ENCODE results near the gene CHSY1. TPM values are rescaled to one million over a fixed set of nuclear protein-coding genes. Genes with fewer than 3 reads are reported as not detected.
A peak's percentile ranks its signal among the peaks of the same experiment; 100 is the strongest.

The CHSY1 gene
- total RNA-seq, 2 experiments from 2014 or later, result 5.8 to 6.7 TPM

- H3K9me3 ChIP-seq (ENCODE audit: control insufficient read depth in 1 of 2, insufficient read depth in 1 of 2, low read length in 2 of 2), result no peaks in the 10 kb centered on the region
- H3K4me3 ChIP-seq (ENCODE audit: low read length), result no peak overlapping the region
- POLR2A ChIA-PET, result no interaction called here
- H3K4me1 Mint-ChIP-seq (ENCODE audit: low read depth), result peaks cover 37% of the 10 kb centered on the region
- no peak for DNase-seq
- TF ChIP-seq CTCF (IDR thresholded peaks at IDR 0.05), result no peak
- peaks cover 7% of the 10 kb centered on the region for H3K4me1 ChIP-seq (ENCODE audit: insufficient read depth, low read length)
- H3K4me3 Mint-ChIP-seq, result no peak overlapping the region
- no peaks in the 10 kb centered on the region for H3K27me3 ChIP-seq (ENCODE audit: control insufficient read depth in 1 of 2, insufficient read depth in 2 of 2, low read length in 2 of 2)
- no peak for ATAC-seq (ENCODE audit: poor library complexity)
- H3K27ac Mint-ChIP-seq, result peak overlapping the region; percentile 22
- intact Hi-C loops (cut with DNase I, micrococcal nuclease), result no loop called here
- no peaks in the 10 kb centered on the region for H3K9me3 Mint-ChIP-seq
- H3K36me3 ChIP-seq (ENCODE audit: insufficient read depth, low read length), result peaks cover 4% of the 10 kb centered on the region
- peaks cover 7% of the 10 kb centered on the region for H3K36me3 Mint-ChIP-seq (ENCODE audit: low read depth)
- H3K27ac ChIP-seq (ENCODE audit: low read depth in 1 of 2, low read length in 2 of 2), result no peak overlapping the region
- no peaks in the 10 kb centered on the region for H3K27me3 Mint-ChIP-seq
- CTCF ChIA-PET, result no interaction called here
Observed at GRCh38 chr15:101183226-101183930, 68.5 kb downstream of the CHSY1 start.

GRCh38 chr15:101182215-101182614, 69.6 kb downstream of the CHSY1 start:
- Mint-ChIP-seq H3K27me3 (no peaks in the 10 kb centered on the region), H3K4me1 (ENCODE audit: low read depth) (peaks cover 31% of the 10 kb centered on the region), H3K4me3 (no peak overlapping the region), H3K27ac (peak overlapping the region; percentile 22), H3K36me3 (ENCODE audit: low read depth) (peaks cover 17% of the 10 kb centered on the region), H3K9me3 (no peaks in the 10 kb centered on the region)
- no peak overlapping the region for H3K27ac ChIP-seq (ENCODE audit: low read depth in 1 of 2, low read length in 2 of 2)
- no peak overlapping the region for H3K4me3 ChIP-seq (ENCODE audit: low read length)
- no peaks in the 10 kb centered on the region for H3K9me3 ChIP-seq (ENCODE audit: control insufficient read depth in 1 of 2, insufficient read depth in 1 of 2, low read length in 2 of 2)
- peaks cover 16% of the 10 kb centered on the region for H3K36me3 ChIP-seq (ENCODE audit: insufficient read depth, low read length)
- intact Hi-C loops (cut with DNase I, micrococcal nuclease), result no loop called here
- DNase-seq (no peak), ATAC-seq (ENCODE audit: poor library complexity) (no peak)
- no peak for TF ChIP-seq CTCF (IDR thresholded peaks at IDR 0.05)
- H3K4me1 ChIP-seq (ENCODE audit: insufficient read depth, low read length), result no peaks in the 10 kb centered on the region
- CTCF ChIA-PET, result interaction anchor here (1.9 kb wide), 1 partner anchor 24 kb away, joined by 3 read pairs; no protein-coding TSS in a partner anchor
- H3K27me3 ChIP-seq (ENCODE audit: control insufficient read depth in 1 of 2, insufficient read depth in 2 of 2, low read length in 2 of 2), result no peaks in the 10 kb centered on the region
- POLR2A ChIA-PET, result no interaction called here

- Mint-ChIP-seq H3K27me3 (no peaks in the 10 kb centered on the region), H3K9me3 (no peaks in the 10 kb centered on the region), H3K36me3 (ENCODE audit: low read depth) (peaks cover 22% of the 10 kb centered on the region), H3K4me3 (no peak overlapping the region), H3K27ac (peak overlapping the region; percentile 60), H3K4me1 (ENCODE audit: low read depth) (peaks cover 31% of the 10 kb centered on the region)
- intact Hi-C loops (cut with DNase I, micrococcal nuclease), result no loop called here
- Histone ChIP-seq H3K4me3 (ENCODE audit: low read length) (no peak overlapping the region), H3K36me3 (ENCODE audit: insufficient read depth, low read length) (peaks cover 16% of the 10 kb centered on the region), H3K4me1 (ENCODE audit: insufficient read depth, low read length) (no peaks in the 10 kb centered on the region), H3K9me3 (ENCODE audit: control insufficient read depth in 1 of 2, insufficient read depth in 1 of 2, low read length in 2 of 2) (no peaks in the 10 kb centered on the region), H3K27me3 (ENCODE audit: control insufficient read depth in 1 of 2, insufficient read depth in 2 of 2, low read length in 2 of 2) (no peaks in the 10 kb centered on the region), H3K27ac (ENCODE audit: low read depth in 1 of 2, low read length in 2 of 2) (no peak overlapping the region)
- no peak for DNase-seq
- CTCF ChIA-PET, result interaction anchor here (1.9 kb wide), 1 partner anchor 25 kb away, joined by 3 read pairs; no protein-coding TSS in a partner anchor
- no peak for ATAC-seq (ENCODE audit: poor library complexity)
- TF ChIP-seq CTCF (IDR thresholded peaks at IDR 0.05), result no peak
- POLR2A ChIA-PET, result no interaction called here
Observed at GRCh38 chr15:101181349-101181748, 70.5 kb downstream of the CHSY1 start.
